ENCODE measurements around the gene C22orf39.

C22orf39 gene

GRCh38 chr22:19424186-19424500 is 23.4 kb downstream of the C22orf39 start:
- FAIRE-seq: no peak

- FAIRE-seq: no peak
Observed at GRCh38 chr22:19422440-19423301, 24.8 kb downstream of the C22orf39 start.

- FAIRE-seq: no peak
Observed at GRCh38 chr22:19420321-19420720, 27.2 kb downstream of the C22orf39 start.

GRCh38 chr22:19419464-19420178 is 27.9 kb downstream of the C22orf39 start:
- FAIRE-seq: no peak

GRCh38 chr22:19419086-19419463 is 28.4 kb downstream of the C22orf39 start:
- FAIRE-seq: no peak

- FAIRE-seq: no peak
Observed at GRCh38 chr22:19412923-19413322, 34.6 kb downstream of the C22orf39 start.

- no peak for FAIRE-seq
Observed at GRCh38 chr22:19412478-19412877, 35.0 kb downstream of the C22orf39 start.

GRCh38 chr22:19411690-19412045 is 35.8 kb downstream of the C22orf39 start:
- no peak for FAIRE-seq

- FAIRE-seq: no peak
Observed at GRCh38 chr22:19410941-19411689, 36.4 kb downstream of the C22orf39 start.

- FAIRE-seq: no peak
Observed at GRCh38 chr22:19407649-19408606, 39.6 kb downstream of the C22orf39 start.

GRCh38 chr22:19406846-19407245 is 40.7 kb downstream of the C22orf39 start:
- FAIRE-seq: no peak

GRCh38 chr22:19406281-19406811 is 41.2 kb downstream of the C22orf39 start:
- FAIRE-seq: no peak

- FAIRE-seq: no peak
Observed at GRCh38 chr22:19405652-19406051, 41.9 kb downstream of the C22orf39 start.

- FAIRE-seq: no peak
Observed at GRCh38 chr22:19405133-19405532, 42.4 kb downstream of the C22orf39 start.

GRCh38 chr22:19404676-19405075 is 42.8 kb downstream of the C22orf39 start:
- FAIRE-seq: no peak

- no peak for FAIRE-seq
Observed at GRCh38 chr22:19402642-19403191, 44.8 kb downstream of the C22orf39 start.

- FAIRE-seq: no peak
Observed at GRCh38 chr22:19401483-19401882, 46.0 kb downstream of the C22orf39 start.

- no peak for FAIRE-seq
Observed at GRCh38 chr22:19400881-19401280, 46.6 kb downstream of the C22orf39 start.

- no peak for FAIRE-seq
Observed at GRCh38 chr22:19398652-19399051, 48.9 kb downstream of the C22orf39 start.

- no peak for FAIRE-seq
Observed at GRCh38 chr22:19398206-19398605, 49.3 kb downstream of the C22orf39 start.

GRCh38 chr22:19397734-19398104 is 49.8 kb downstream of the C22orf39 start:
- no peak for FAIRE-seq

Data from G401.6 (cell line).